ENCODE results near the gene TCEA3. TPM values are rescaled to one million over a fixed set of nuclear protein-coding genes. Genes with fewer than 3 reads are reported as not detected.

Gene TCEA3
- total RNA-seq, 4 donors from 2014 or later: 39.5 to 49.1 (median 46.2) TPM

- TF ChIP-seq POLR2A (IDR thresholded peaks at IDR 0.05) (no peak), CTCF (IDR thresholded peaks at IDR 0.05) (no peak)
- WGBS, 2 donors: 98 to 99% methylated on average over 13 of the region's 13 CpGs
- DNase-seq (ENCODE audit: low spot score in 2 of 2): no peak
- intact Hi-C loops (cut with DNase I; ENCODE audit: low total_unique reads): no loop called here
- no peak overlapping the region for H3K4me3 ChIP-seq (ENCODE audit: low read depth, poor library complexity, severe bottlenecking)
These were observed 62.3 kb downstream of the TCEA3 start for GRCh38 chr1:23362218-23362713.

GRCh38 chr1:23358310-23358875 lies 66.2 kb downstream of the TCEA3 start:
- DNase-seq (ENCODE audit: low spot score in 2 of 2): no peak
- 58 to 69% methylated on average over 3 of the region's 3 CpGs for WGBS, 2 donors
- no peak for TF ChIP-seq POLR2A (IDR thresholded peaks at IDR 0.05)
- TF ChIP-seq CTCF (IDR thresholded peaks at IDR 0.05): no peak
- H3K4me3 ChIP-seq (ENCODE audit: low read depth, poor library complexity, severe bottlenecking): no peak overlapping the region
- intact Hi-C loops (cut with DNase I; ENCODE audit: low total_unique reads): no loop called here

- intact Hi-C loops (cut with DNase I; ENCODE audit: low total_unique reads): no loop called here
- DNase-seq (ENCODE audit: low spot score in 2 of 2): no peak
- no peak overlapping the region for H3K4me3 ChIP-seq (ENCODE audit: low read depth, poor library complexity, severe bottlenecking)
- WGBS, 2 donors: 52 to 60% methylated on average over 3 of the region's 3 CpGs
- no peak for TF ChIP-seq CTCF (IDR thresholded peaks at IDR 0.05)
- no peak for TF ChIP-seq POLR2A (IDR thresholded peaks at IDR 0.05)
These were observed 67.2 kb downstream of the TCEA3 start for GRCh38 chr1:23357138-23357908.

GRCh38 chr1:23356471-23357137 lies 67.9 kb downstream of the TCEA3 start:
- intact Hi-C loops (cut with DNase I; ENCODE audit: low total_unique reads): no loop called here
- DNase-seq (ENCODE audit: low spot score in 2 of 2): no peak
- H3K4me3 ChIP-seq (ENCODE audit: low read depth, poor library complexity, severe bottlenecking): no peak overlapping the region
- no peak for TF ChIP-seq POLR2A (IDR thresholded peaks at IDR 0.05)
- no peak for TF ChIP-seq CTCF (IDR thresholded peaks at IDR 0.05)
- WGBS, 2 donors: 82 to 83% methylated on average over 8 of the region's 8 CpGs

GRCh38 chr1:23354245-23354644 lies 70.3 kb downstream of the TCEA3 start:
- no peak for TF ChIP-seq CTCF (IDR thresholded peaks at IDR 0.05)
- TF ChIP-seq POLR2A (IDR thresholded peaks at IDR 0.05): no peak
- no peak for DNase-seq (ENCODE audit: low spot score in 2 of 2)
- 51 to 65% methylated on average over 3 of the region's 3 CpGs for WGBS, 2 donors
- intact Hi-C loops (cut with DNase I; ENCODE audit: low total_unique reads): no loop called here
- no peak overlapping the region for H3K4me3 ChIP-seq (ENCODE audit: low read depth, poor library complexity, severe bottlenecking)
